Measurements from ENCODE around the gene TRAPPC1. TPM values are rescaled to one million over a fixed set of nuclear protein-coding genes. Genes with fewer than 3 reads are reported as not detected.

TRAPPC1 gene
- total RNA-seq, 1 experiment from 2014 or later: 99.7 TPM

GRCh38 chr17:7971651-7972050, 39.9 kb upstream of the TRAPPC1 start (continued):
- no peak for TF ChIP-seq JUN (CRISPR knock-in tag; IDR thresholded peaks at IDR 0.05)
- TF ChIP-seq, protein P1, sequence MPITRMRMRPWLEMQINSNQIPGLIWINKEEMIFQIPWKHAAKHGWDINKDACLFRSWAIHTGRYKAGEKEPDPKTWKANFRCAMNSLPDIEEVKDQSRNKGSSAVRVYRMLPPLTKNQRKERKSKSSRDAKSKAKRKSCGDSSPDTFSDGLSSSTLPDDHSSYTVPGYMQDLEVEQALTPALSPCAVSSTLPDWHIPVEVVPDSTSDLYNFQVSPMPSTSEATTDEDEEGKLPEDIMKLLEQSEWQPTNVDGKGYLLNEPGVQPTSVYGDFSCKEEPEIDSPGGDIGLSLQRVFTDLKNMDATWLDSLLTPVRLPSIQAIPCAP (CRISPR knock-in tag; IDR thresholded peaks at IDR 0.05): no peak
- TF ChIP-seq ZNF138 (CRISPR knock-in tag; conservative IDR thresholded peaks at IDR 0.05): no peak
- TF ChIP-seq ESRRA (CRISPR knock-in tag; IDR thresholded peaks at IDR 0.05; ENCODE audit: borderline replicate concordance): no peak

DNA sequence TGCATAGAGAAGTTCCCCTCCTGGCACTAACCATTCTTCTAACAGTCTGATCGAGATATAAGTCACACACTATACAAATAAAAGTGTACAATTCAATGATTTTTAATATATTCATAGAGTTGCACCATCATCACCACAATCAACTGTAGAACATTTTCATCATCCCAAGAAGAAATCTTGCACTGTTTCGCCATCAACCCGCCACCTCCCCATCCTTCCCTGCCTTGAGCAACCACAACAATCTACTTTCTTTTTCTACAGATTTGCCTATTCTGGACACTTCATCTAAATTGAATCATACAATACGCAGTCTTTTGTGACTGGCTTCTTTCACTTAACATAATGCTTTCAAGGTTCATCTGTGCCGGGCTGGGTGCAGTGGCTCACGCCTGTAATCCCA, 37.7 kb upstream of the TRAPPC1 start:
- POLR2A ChIA-PET: interaction anchor here (1.6 kb wide), 1 partner anchor 37 kb away, joined by 3 read pairs; the partner anchor contains the start of genes CNTROB and TRAPPC1

GRCh38 chr17:7967751-7968150, 36.0 kb upstream of the TRAPPC1 start:
- ChIA-PET CTCF (interaction anchor here (1.9 kb wide), 1 partner anchor 22 kb away, joined by 7 read pairs; no protein-coding TSS in a partner anchor), POLR2A (no interaction called here)
- H3K9me3 Mint-ChIP-seq: no peaks in the 10 kb centered on the region
- DNase-seq (ENCODE audit: low spot score) (no peak), ATAC-seq (no peak)
- TF ChIP-seq ZNF671 (CRISPR knock-in tag; IDR thresholded peaks at IDR 0.05) (no peak), CREB1 (CRISPR knock-in tag; IDR thresholded peaks at IDR 0.05) (no peak), FOXP1 (CRISPR knock-in tag; IDR thresholded peaks at IDR 0.05; ENCODE audit: borderline replicate concordance) (no peak), ZNF423 (CRISPR knock-in tag; IDR thresholded peaks at IDR 0.05) (no peak), RORB (CRISPR knock-in tag; IDR thresholded peaks at IDR 0.05) (no peak), E2F5 (CRISPR knock-in tag; IDR thresholded peaks at IDR 0.05) (no peak), ZNF263 (CRISPR knock-in tag; IDR thresholded peaks at IDR 0.05; ENCODE audit: low read depth) (no peak), E2F1 (CRISPR knock-in tag; IDR thresholded peaks at IDR 0.05) (no peak), ZNF219 (CRISPR knock-in tag; IDR thresholded peaks at IDR 0.05; ENCODE audit: borderline replicate concordance) (no peak), GRHL2 (CRISPR knock-in tag; IDR thresholded peaks at IDR 0.05; ENCODE audit: insufficient replicate concordance, severe bottlenecking) (no peak), ZNF138 (CRISPR knock-in tag; conservative IDR thresholded peaks at IDR 0.05) (no peak)
- TF ChIP-seq, protein P2, sequence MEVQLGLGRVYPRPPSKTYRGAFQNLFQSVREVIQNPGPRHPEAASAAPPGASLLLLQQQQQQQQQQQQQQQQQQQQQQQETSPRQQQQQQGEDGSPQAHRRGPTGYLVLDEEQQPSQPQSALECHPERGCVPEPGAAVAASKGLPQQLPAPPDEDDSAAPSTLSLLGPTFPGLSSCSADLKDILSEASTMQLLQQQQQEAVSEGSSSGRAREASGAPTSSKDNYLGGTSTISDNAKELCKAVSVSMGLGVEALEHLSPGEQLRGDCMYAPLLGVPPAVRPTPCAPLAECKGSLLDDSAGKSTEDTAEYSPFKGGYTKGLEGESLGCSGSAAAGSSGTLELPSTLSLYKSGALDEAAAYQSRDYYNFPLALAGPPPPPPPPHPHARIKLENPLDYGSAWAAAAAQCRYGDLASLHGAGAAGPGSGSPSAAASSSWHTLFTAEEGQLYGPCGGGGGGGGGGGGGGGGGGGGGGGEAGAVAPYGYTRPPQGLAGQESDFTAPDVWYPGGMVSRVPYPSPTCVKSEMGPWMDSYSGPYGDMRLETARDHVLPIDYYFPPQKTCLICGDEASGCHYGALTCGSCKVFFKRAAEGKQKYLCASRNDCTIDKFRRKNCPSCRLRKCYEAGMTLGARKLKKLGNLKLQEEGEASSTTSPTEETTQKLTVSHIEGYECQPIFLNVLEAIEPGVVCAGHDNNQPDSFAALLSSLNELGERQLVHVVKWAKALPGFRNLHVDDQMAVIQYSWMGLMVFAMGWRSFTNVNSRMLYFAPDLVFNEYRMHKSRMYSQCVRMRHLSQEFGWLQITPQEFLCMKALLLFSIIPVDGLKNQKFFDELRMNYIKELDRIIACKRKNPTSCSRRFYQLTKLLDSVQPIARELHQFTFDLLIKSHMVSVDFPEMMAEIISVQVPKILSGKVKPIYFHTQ (CRISPR knock-in tag; IDR thresholded peaks at IDR 0.05): no peak
- TF ChIP-seq, protein P3, sequence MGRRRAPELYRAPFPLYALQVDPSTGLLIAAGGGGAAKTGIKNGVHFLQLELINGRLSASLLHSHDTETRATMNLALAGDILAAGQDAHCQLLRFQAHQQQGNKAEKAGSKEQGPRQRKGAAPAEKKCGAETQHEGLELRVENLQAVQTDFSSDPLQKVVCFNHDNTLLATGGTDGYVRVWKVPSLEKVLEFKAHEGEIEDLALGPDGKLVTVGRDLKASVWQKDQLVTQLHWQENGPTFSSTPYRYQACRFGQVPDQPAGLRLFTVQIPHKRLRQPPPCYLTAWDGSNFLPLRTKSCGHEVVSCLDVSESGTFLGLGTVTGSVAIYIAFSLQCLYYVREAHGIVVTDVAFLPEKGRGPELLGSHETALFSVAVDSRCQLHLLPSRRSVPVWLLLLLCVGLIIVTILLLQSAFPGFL (CRISPR knock-in tag; IDR thresholded peaks at IDR 0.05; ENCODE audit: borderline replicate concordance): no peak
- TF ChIP-seq, protein P4, sequence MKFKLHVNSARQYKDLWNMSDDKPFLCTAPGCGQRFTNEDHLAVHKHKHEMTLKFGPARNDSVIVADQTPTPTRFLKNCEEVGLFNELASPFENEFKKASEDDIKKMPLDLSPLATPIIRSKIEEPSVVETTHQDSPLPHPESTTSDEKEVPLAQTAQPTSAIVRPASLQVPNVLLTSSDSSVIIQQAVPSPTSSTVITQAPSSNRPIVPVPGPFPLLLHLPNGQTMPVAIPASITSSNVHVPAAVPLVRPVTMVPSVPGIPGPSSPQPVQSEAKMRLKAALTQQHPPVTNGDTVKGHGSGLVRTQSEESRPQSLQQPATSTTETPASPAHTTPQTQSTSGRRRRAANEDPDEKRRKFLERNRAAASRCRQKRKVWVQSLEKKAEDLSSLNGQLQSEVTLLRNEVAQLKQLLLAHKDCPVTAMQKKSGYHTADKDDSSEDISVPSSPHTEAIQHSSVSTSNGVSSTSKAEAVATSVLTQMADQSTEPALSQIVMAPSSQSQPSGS (CRISPR knock-in tag; IDR thresholded peaks at IDR 0.05; ENCODE audit: borderline replicate concordance, low read depth): no peak
- no peak overlapping the region for H3K27ac Mint-ChIP-seq
- H3K36me3 Mint-ChIP-seq: no peaks in the 10 kb centered on the region
- peaks cover 5% of the 10 kb centered on the region; the same call in 1 of the 2 replicates for H3K4me1 Mint-ChIP-seq
- no peak overlapping the region for H3K4me3 Mint-ChIP-seq
- H3K27me3 Mint-ChIP-seq (ENCODE audit: low read depth): peaks cover 3% of the 10 kb centered on the region; the same call in 1 of the 2 replicates

More for the DNA sequence above, 37.7 kb upstream of the TRAPPC1 start:
- Mint-ChIP-seq H3K27ac (no peak overlapping the region), H3K27me3 (ENCODE audit: low read depth) (peaks cover 7% of the 10 kb centered on the region), H3K4me3 (no peak overlapping the region), H3K9me3 (peaks cover 4% of the 10 kb centered on the region), H3K36me3 (peaks cover 3% of the 10 kb centered on the region), H3K4me1 (peaks cover 5% of the 10 kb centered on the region; the same call in 1 of the 2 replicates)
- ATAC-seq: no peak
- TF ChIP-seq ZNF317 (CRISPR knock-in tag; IDR thresholded peaks at IDR 0.05; ENCODE audit: borderline replicate concordance, low read depth): no peak
- no peak for DNase-seq (ENCODE audit: low spot score)
- CTCF ChIA-PET: interaction anchor here (1.1 to 1.9 kb wide), 2 partner anchors 19 to 37 kb away, joined by 5 to 10 read pairs; partner anchors contain the start of genes CNTROB and TRAPPC1
